Mesothelial cell of epicardium (in vitro differentiated cells): Measurements from ENCODE around the gene STK39. TPM values are rescaled to one million over a fixed set of nuclear protein-coding genes. Genes with fewer than 3 reads are reported as not detected.

Source experiments
- DNase-seq, 2 experiments: peaks; one replicate each; pipeline ENCODE4 v3.0.0; 2021; ENCODE audit warnings: low spot score in 2 of 2; ENCODE audit not compliant: unreplicated experiment in 2 of 2
- H3K27ac Mint-ChIP-seq: 2 replicates; pipeline ENCODE4 v1.8.0; 2021; ENCODE audit warnings: mixed read lengths
- H3K27me3 Mint-ChIP-seq: 2 replicates; pipeline ENCODE4 v1.8.0; 2021; ENCODE audit warnings: low read depth, mixed read lengths
- H3K36me3 Mint-ChIP-seq: 2 replicates; pipeline ENCODE4 v1.8.0; 2021; ENCODE audit warnings: mixed read lengths
- H3K4me1 Mint-ChIP-seq: 2 replicates; pipeline ENCODE4 v1.8.0; 2021; ENCODE audit warnings: mixed read lengths
- H3K4me3 Mint-ChIP-seq: 2 replicates; pipeline ENCODE4 v1.8.0; 2021; ENCODE audit warnings: mild to moderate bottlenecking, moderate library complexity, mixed read lengths
- H3K9me3 Mint-ChIP-seq: 2 replicates; pipeline ENCODE4 v1.8.0; 2021; ENCODE audit warnings: mixed read lengths
- total RNA-seq: library from RNA; stranded (reverse); gene quantifications from 3 replicates; pipeline ENCODE4 v1.2.1, GENCODE V29; 2021
- TF ChIP-seq, protein P1 (sequence below): fragments of 200-600 bp; sonication (generic); IDR thresholded peaks from one replicate; pipeline ENCODE4 v1.5.0; 2021; ENCODE audit warnings: antibody characterized with exemption; ENCODE audit not compliant: unreplicated experiment

STK39 gene
- total RNA-seq, 1 donor from 2014 or later, result 18.7 TPM

DNA sequence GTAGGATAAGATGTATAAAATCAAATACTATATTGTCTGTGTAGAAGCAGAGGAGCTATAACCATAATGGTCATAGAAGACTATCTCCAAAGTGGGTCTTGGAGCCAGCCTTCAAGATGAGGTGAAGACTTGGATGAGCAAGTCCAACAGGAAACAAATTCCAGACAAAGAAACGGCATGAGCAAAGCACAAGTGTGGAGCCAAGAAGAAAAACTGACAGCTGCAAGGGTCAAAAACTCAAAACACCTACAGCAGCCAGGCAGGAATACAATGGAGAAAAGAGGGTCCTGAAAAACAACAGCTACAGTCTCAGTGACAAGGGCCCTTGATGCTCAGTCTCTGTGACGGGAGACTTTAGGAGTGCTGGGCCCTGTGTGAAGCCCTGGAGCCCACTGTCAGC, 102.4 kb downstream of the STK39 start:
- Mint-ChIP-seq H3K27me3 (no peaks in the 10 kb centered on the region), H3K4me3 (no peak overlapping the region), H3K27ac (no peak overlapping the region), H3K9me3 (no peaks in the 10 kb centered on the region), H3K36me3 (peaks cover 11% of the 10 kb centered on the region), H3K4me1 (peaks cover 16% of the 10 kb centered on the region)
- no peak for DNase-seq
- TF ChIP-seq, protein P1, sequence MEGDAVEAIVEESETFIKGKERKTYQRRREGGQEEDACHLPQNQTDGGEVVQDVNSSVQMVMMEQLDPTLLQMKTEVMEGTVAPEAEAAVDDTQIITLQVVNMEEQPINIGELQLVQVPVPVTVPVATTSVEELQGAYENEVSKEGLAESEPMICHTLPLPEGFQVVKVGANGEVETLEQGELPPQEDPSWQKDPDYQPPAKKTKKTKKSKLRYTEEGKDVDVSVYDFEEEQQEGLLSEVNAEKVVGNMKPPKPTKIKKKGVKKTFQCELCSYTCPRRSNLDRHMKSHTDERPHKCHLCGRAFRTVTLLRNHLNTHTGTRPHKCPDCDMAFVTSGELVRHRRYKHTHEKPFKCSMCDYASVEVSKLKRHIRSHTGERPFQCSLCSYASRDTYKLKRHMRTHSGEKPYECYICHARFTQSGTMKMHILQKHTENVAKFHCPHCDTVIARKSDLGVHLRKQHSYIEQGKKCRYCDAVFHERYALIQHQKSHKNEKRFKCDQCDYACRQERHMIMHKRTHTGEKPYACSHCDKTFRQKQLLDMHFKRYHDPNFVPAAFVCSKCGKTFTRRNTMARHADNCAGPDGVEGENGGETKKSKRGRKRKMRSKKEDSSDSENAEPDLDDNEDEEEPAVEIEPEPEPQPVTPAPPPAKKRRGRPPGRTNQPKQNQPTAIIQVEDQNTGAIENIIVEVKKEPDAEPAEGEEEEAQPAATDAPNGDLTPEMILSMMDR, result no peak

DNA sequence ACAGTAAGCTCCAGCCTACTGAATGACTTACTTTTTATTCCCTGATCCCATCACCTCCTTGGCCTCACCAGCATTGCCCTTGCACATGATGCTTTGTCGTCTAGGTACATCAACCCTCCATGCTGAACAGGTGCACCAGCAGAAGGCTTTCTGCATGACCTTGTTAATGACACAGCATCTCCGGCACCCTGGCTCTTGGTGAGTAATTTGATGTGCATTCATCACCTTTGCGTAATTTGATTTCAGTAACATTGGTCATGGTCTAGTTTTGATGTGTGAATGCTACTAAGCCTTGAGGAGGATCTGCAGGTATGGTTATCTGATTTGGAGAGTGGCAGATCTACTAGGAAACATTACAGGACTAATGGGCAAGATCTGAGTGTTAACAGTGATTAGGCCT, 103.6 kb downstream of the STK39 start:
- Mint-ChIP-seq H3K27ac (no peak overlapping the region), H3K4me1 (peaks cover 26% of the 10 kb centered on the region), H3K36me3 (peaks cover 11% of the 10 kb centered on the region), H3K27me3 (no peaks in the 10 kb centered on the region), H3K4me3 (no peak overlapping the region), H3K9me3 (no peaks in the 10 kb centered on the region)
- TF ChIP-seq, protein P1, result no peak
- DNase-seq, result no peak

DNA sequence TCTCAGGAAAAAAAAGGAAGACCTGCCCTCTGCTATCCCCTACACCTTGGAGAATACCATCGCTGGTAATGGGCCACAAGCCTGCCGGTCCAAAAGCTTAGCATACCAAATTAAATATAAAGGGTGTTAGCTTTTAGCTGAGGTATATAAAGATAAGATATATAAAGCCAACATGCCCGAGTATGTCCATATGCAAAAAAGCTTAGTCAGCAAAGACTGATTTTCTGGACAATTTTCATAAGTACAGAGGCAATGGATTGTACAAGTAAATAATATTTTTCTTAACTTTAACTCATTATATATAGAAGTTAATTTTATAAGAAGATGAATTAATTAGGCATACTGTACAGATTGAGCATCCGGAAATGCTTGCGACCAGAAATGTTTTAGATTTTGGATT, 106.5 kb downstream of the STK39 start:
- Mint-ChIP-seq H3K36me3 (peaks cover 14% of the 10 kb centered on the region), H3K27me3 (no peaks in the 10 kb centered on the region), H3K4me3 (no peak overlapping the region), H3K4me1 (peaks cover 34% of the 10 kb centered on the region), H3K27ac (no peak overlapping the region), H3K9me3 (no peaks in the 10 kb centered on the region)
- no peak for DNase-seq
- TF ChIP-seq, protein P1, result no peak

DNA sequence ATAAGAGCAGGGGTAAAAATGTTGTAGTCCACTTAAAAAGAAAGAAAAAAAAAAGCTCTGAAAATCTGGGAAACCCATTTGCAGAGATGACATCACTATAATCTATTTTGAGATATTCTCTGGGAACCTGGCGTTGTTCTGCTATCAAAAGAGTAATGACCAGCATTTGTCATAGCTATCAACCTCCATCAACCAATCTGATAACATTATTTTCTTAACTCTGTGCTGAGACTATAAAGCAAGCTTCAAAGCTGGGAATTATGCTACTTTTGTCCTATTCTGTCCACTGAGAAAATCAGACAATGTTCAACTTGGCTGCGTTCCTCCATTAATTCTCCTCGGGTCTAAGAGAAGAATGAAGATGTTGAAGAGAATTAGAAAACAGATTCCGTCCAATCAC, 107.5 kb downstream of the STK39 start:
- TF ChIP-seq, protein P1, result no peak
- Mint-ChIP-seq H3K4me3 (no peak overlapping the region), H3K27me3 (no peaks in the 10 kb centered on the region), H3K4me1 (peaks cover 34% of the 10 kb centered on the region), H3K9me3 (no peaks in the 10 kb centered on the region), H3K36me3 (peaks cover 20% of the 10 kb centered on the region), H3K27ac (peak overlapping the region; percentile 10)
- DNase-seq, result no peak

DNA sequence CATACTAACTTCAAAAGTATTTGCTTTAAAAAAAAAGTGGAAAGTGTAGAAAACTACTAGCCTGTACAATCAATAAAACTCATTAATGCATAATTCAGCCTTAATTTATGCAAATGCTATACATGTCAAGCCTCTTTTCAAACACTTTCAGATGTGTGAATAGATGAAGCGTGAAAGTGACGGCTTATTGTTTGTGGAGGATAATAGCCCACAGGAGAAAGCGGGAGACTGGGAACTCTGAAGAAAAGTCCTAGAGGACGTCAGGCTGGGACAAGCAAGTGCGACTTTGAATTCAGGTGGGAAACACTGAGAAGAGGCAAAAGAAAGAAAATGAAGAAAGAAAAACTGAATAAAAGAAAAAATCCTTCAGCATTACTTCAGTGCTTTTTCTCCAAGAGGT, 108.5 kb downstream of the STK39 start:
- H3K9me3 Mint-ChIP-seq, result no peaks in the 10 kb centered on the region
- no peak for DNase-seq
- no peak overlapping the region for H3K4me3 Mint-ChIP-seq
- no peaks in the 10 kb centered on the region for H3K27me3 Mint-ChIP-seq
- peak overlapping the region; percentile 38 for H3K27ac Mint-ChIP-seq
- peaks cover 19% of the 10 kb centered on the region for H3K36me3 Mint-ChIP-seq
- peaks cover 34% of the 10 kb centered on the region for H3K4me1 Mint-ChIP-seq
- TF ChIP-seq, protein P1, result no peak

DNA sequence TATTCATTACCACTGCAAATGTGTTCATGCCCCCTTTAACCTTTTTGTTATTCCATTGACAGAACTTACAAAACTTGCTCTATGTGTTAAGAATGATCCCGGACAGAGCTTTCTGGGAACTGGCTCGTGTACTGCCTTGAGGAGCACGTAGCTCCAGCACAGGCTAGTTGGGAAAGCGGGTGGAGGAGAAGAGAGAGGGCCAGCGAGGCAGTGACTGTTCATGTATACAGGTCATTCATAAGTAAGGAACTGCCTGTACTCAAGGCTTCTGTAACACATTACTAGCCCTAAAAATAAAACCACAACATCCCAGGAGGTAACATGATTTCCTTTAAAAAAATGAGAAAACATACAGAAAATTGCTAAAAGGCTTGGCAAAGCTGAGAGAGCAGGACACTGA, 109.0 kb downstream of the STK39 start:
- H3K4me1 Mint-ChIP-seq, result peaks cover 34% of the 10 kb centered on the region
- peaks cover 17% of the 10 kb centered on the region for H3K36me3 Mint-ChIP-seq
- no peak overlapping the region for H3K27ac Mint-ChIP-seq
- H3K9me3 Mint-ChIP-seq, result no peaks in the 10 kb centered on the region
- TF ChIP-seq, protein P1, result no peak
- no peaks in the 10 kb centered on the region for H3K27me3 Mint-ChIP-seq
- no peak for DNase-seq
- no peak overlapping the region for H3K4me3 Mint-ChIP-seq
